Lung (tissue), 12 donors: ENCODE data around the gene RNPEPL1. TPM values are rescaled to one million over a fixed set of nuclear protein-coding genes. Genes with fewer than 3 reads are reported as not detected.
A peak's percentile ranks its signal among the peaks of the same experiment; 100 is the strongest.

ENCODE experiments used
- ATAC-seq: fragments of 200-7000 bp; cut with Tn5 transposase; one replicate; pipeline ENCODE4 v1.9.1; 2020; ENCODE audit warnings: moderate number of reproducible peaks; ENCODE audit not compliant: insufficient read depth, low FRiP score
- DNase-seq, 3 donors: peaks; one replicate each; pipeline ENCODE4 v3.0.0-alpha.2; 2013 to 2017
- H3K27ac ChIP-seq, 2 donors: one replicate each; pipeline ENCODE4 v1.5.1; 2013; ENCODE audit warnings: mild to moderate bottlenecking in 2 of 2, moderate library complexity in 2 of 2, control low read depth in 1 of 2, inconsistent platforms in 1 of 2, low read depth in 1 of 2, low read length in 1 of 2
- H3K27me3 ChIP-seq, 3 donors: one replicate each; pipeline ENCODE4 v1.5.1; 2013; ENCODE audit warnings: low read length in 2 of 3; ENCODE audit not compliant: control insufficient read depth in 3 of 3, insufficient read depth in 3 of 3
- H3K36me3 ChIP-seq, 4 donors: one replicate each; pipeline ENCODE4 v1.5.1; 2013; ENCODE audit warnings: low read length in 4 of 4, mild to moderate bottlenecking in 1 of 4, moderate library complexity in 1 of 4; ENCODE audit not compliant: control insufficient read depth in 4 of 4, insufficient read depth in 4 of 4
- H3K4me1 ChIP-seq, 5 donors: one replicate each; pipeline ENCODE4 v1.5.1; 2013; ENCODE audit warnings: low read length in 5 of 5, mild to moderate bottlenecking in 2 of 5, moderate library complexity in 1 of 5; ENCODE audit not compliant: control insufficient read depth in 5 of 5, insufficient read depth in 5 of 5
- H3K4me3 ChIP-seq: one replicate; pipeline ENCODE4 v1.5.1; 2013; ENCODE audit warnings: mild to moderate bottlenecking, control low read depth, moderate library complexity
- H3K9ac ChIP-seq, 2 donors: one replicate each; pipeline ENCODE4 v1.5.1; 2013; ENCODE audit warnings: low read length in 2 of 2, control low read depth in 1 of 2; ENCODE audit not compliant: insufficient read depth in 1 of 2
- H3K9me3 ChIP-seq, 4 donors: one replicate each; pipeline ENCODE4 v1.5.1; 2013; ENCODE audit warnings: low read length in 3 of 4, mild to moderate bottlenecking in 1 of 4, moderate library complexity in 1 of 4; ENCODE audit not compliant: control insufficient read depth in 4 of 4, insufficient read depth in 3 of 4
- CTCF ChIP-seq: IDR thresholded peaks from 2 replicates; pipeline ENCODE4 v1.5.1; 2012; ENCODE audit warnings: mild to moderate bottlenecking; ENCODE audit errors: control extremely low read depth, extremely low read depth
- WGBS, 2 donors: extraction: QIAGEN DNeasy Blood & Tissue Kit; methylation state at CpG; one replicate each; pipeline ENCODE4 v1.1.7; 2013; 5-methylcytosine and 5-hydroxymethylcytosine counted together
- polyA plus RNA-seq, 2 donors: library from polyadenylated mRNA; stranded (reverse); fragments of 200-250 nt; gene quantifications; one replicate each; pipeline ENCODE4 v1.2.1, GENCODE V29; 2013
- total RNA-seq, 2 donors: library from RNA; depleted of rRNA in 1 of 2; stranded (reverse); fragments of >200 nt in 1 of 2; gene quantifications; one replicate each; pipeline ENCODE4 v1.2.1, GENCODE V29; 2014 to 2021
- donor health status: control.
- donor health status: control.
- donor health status: Bipolar disorder and iron deficiency.
- donor health status: healthy.
- donor health status: DM: yes; HTN: yes; CAD: no.

RNPEPL1 gene
- total and polyA plus RNA-seq, 4 donors: 24.5 to 235 (median 88.2) TPM

GRCh38 chr2:240565333-240566202 lies 2.7 kb upstream of the RNPEPL1 start:
- WGBS, 2 donors: 22 to 31% methylated on average over 25 to 26 of the region's 26 CpGs
- no peaks in the 10 kb centered on the region for H3K9me3 ChIP-seq
- H3K4me3 ChIP-seq: no peak overlapping the region
- peak overlapping the region; percentile 85 to 89 for H3K27ac ChIP-seq
- peak; percentile 65 for ATAC-seq
- H3K27me3 ChIP-seq: peaks cover 0 to 4% (median 0%) of the 10 kb centered on the region in 3 donors
- peaks cover 3 to 38% (median 20%) of the 10 kb centered on the region in 5 donors for H3K4me1 ChIP-seq
- TF ChIP-seq CTCF: no peak
- H3K36me3 ChIP-seq: no peaks in the 10 kb centered on the region
- H3K9ac ChIP-seq: no peak overlapping the region
- DNase-seq: peak; percentile 30 to 61 (median 58)

GRCh38 chr2:240566203-240567136 lies 1.8 kb upstream of the RNPEPL1 start:
- H3K9ac ChIP-seq: no peak overlapping the region
- peaks cover 3 to 39% (median 20%) of the 10 kb centered on the region in 5 donors for H3K4me1 ChIP-seq
- TF ChIP-seq CTCF: peak; percentile 28
- peak overlapping the region; percentile 2 for H3K4me3 ChIP-seq
- no peaks in the 10 kb centered on the region for H3K36me3 ChIP-seq
- ATAC-seq: peak; percentile 81
- peak overlapping the region; percentile 89 to 94 for H3K27ac ChIP-seq
- no peaks in the 10 kb centered on the region for H3K9me3 ChIP-seq
- peaks cover 0 to 4% (median 0%) of the 10 kb centered on the region in 3 donors for H3K27me3 ChIP-seq
- peak; percentile 81 to 89 (median 86) for DNase-seq
- 6 to 9% methylated on average over 39 to 53 of the region's 53 CpGs for WGBS, 2 donors

GRCh38 chr2:240567137-240567871 lies 980 bp upstream of the RNPEPL1 start:
- peaks cover 0 to 42% (median 20%) of the 10 kb centered on the region in 5 donors for H3K4me1 ChIP-seq
- no peak for TF ChIP-seq CTCF
- peak overlapping the region; percentile 65 for H3K4me3 ChIP-seq
- H3K9me3 ChIP-seq: no peaks in the 10 kb centered on the region
- WGBS, 2 donors: 24% methylated on average over 26 of the region's 26 CpGs
- peak in 2 of 3 donors; percentile 7 to 13 for DNase-seq
- peaks cover 0 to 5% (median 0%) of the 10 kb centered on the region in 4 donors for H3K36me3 ChIP-seq
- peaks cover 0 to 4% (median 0%) of the 10 kb centered on the region in 3 donors for H3K27me3 ChIP-seq
- peak overlapping the region in 1 of 2 donors; percentile 63 for H3K9ac ChIP-seq
- peak overlapping the region; percentile 90 to 94 for H3K27ac ChIP-seq
- no peak for ATAC-seq
